ENCODE measurements around the gene KCND3. TPM values are rescaled to one million over a fixed set of nuclear protein-coding genes. Genes with fewer than 3 reads are reported as not detected.

KCND3 gene
- polyA plus RNA-seq, 1 donor, result 1.8 TPM

- no peak for DNase-seq
Measured at GRCh38 chr1:111959436-111959835, 30.0 kb downstream of the KCND3 start.

- DNase-seq, result no peak
Measured at GRCh38 chr1:111958851-111959250, 30.6 kb downstream of the KCND3 start.

GRCh38 chr1:111958075-111958474 lies 31.4 kb downstream of the KCND3 start:
- DNase-seq, result no peak

- DNase-seq, result no peak
Measured at GRCh38 chr1:111956155-111956771, 33.2 kb downstream of the KCND3 start.

GRCh38 chr1:111955755-111956154 lies 33.7 kb downstream of the KCND3 start:
- no peak for DNase-seq

GRCh38 chr1:111953797-111954196 lies 35.7 kb downstream of the KCND3 start:
- DNase-seq, result no peak

- DNase-seq, result no peak
Measured at GRCh38 chr1:111952125-111952657, 37.3 kb downstream of the KCND3 start.

- no peak for DNase-seq
Measured at GRCh38 chr1:111948209-111949171, 41.0 kb downstream of the KCND3 start.

GRCh38 chr1:111943846-111944749 lies 45.4 kb downstream of the KCND3 start:
- no peak for DNase-seq

GRCh38 chr1:111943066-111943465 lies 46.4 kb downstream of the KCND3 start:
- no peak for DNase-seq

- DNase-seq, result no peak
Measured at GRCh38 chr1:111938536-111938935, 50.9 kb downstream of the KCND3 start.

- no peak for DNase-seq
Measured at GRCh38 chr1:111938123-111938522, 51.3 kb downstream of the KCND3 start.

- DNase-seq, result no peak
Measured at GRCh38 chr1:111937147-111937725, 52.2 kb downstream of the KCND3 start.

GRCh38 chr1:111934106-111934852 lies 55.2 kb downstream of the KCND3 start:
- no peak for DNase-seq

- DNase-seq, result no peak
Measured at GRCh38 chr1:111930356-111930755, 59.1 kb downstream of the KCND3 start.

- no peak for DNase-seq
Measured at GRCh38 chr1:111928531-111928930, 60.9 kb downstream of the KCND3 start.

GRCh38 chr1:111927652-111928051 lies 61.8 kb downstream of the KCND3 start:
- no peak for DNase-seq

- no peak for DNase-seq
Measured at GRCh38 chr1:111924786-111925185, 64.7 kb downstream of the KCND3 start.

GRCh38 chr1:111923766-111924165 lies 65.7 kb downstream of the KCND3 start:
- no peak for DNase-seq

GRCh38 chr1:111921948-111922347 lies 67.5 kb downstream of the KCND3 start:
- DNase-seq, result no peak
